T-helper 1 cell treated with Interleukin-12 subunit alpha and Interleukin-12 subunit beta and Interleukin-4 antibody, amounts not matched to agents 30 μg/mL and 1 μg/mL, for 36 hours (primary cell): ENCODE results near the gene BAZ2B.

Source experiments
- H3K27ac Mint-ChIP-seq: one replicate; pipeline ENCODE4 v1.8.0; 2021; ENCODE audit warnings: mild to moderate bottlenecking, mixed read lengths
- H3K27me3 Mint-ChIP-seq: one replicate; pipeline ENCODE4 v1.8.0; 2021; ENCODE audit warnings: low read depth, mixed read lengths
- H3K36me3 Mint-ChIP-seq: one replicate; pipeline ENCODE4 v1.8.0; 2021; ENCODE audit warnings: low read depth, mixed read lengths
- H3K4me1 Mint-ChIP-seq: one replicate; pipeline ENCODE4 v1.8.0; 2021; ENCODE audit warnings: low read depth, mixed read lengths
- H3K4me3 Mint-ChIP-seq: one replicate; pipeline ENCODE4 v1.8.0; 2021; ENCODE audit warnings: mild to moderate bottlenecking, moderate library complexity, mixed read lengths
- H3K9me3 Mint-ChIP-seq: one replicate; pipeline ENCODE4 v1.8.0; 2021; ENCODE audit warnings: mixed read lengths

BAZ2B gene

GRCh38 chr2:159608723-159609308 is 7.5 kb downstream of the BAZ2B start:
- peaks cover 2% of the 10 kb centered on the region for H3K36me3 Mint-ChIP-seq

GRCh38 chr2:159608108-159608507 is 8.2 kb downstream of the BAZ2B start:
- H3K36me3 Mint-ChIP-seq: peaks cover 2% of the 10 kb centered on the region
- no peak overlapping the region for H3K27ac Mint-ChIP-seq
- peaks cover 7% of the 10 kb centered on the region for H3K27me3 Mint-ChIP-seq
- no peaks in the 10 kb centered on the region for H3K9me3 Mint-ChIP-seq
- H3K4me3 Mint-ChIP-seq: no peak overlapping the region
- no peaks in the 10 kb centered on the region for H3K4me1 Mint-ChIP-seq

More at GRCh38 chr2:159608723-159609308, 7.5 kb downstream of the BAZ2B start:
- Mint-ChIP-seq H3K4me3 (no peak overlapping the region), H3K27ac (no peak overlapping the region), H3K4me1 (no peaks in the 10 kb centered on the region), H3K9me3 (no peaks in the 10 kb centered on the region), H3K27me3 (peaks cover 10% of the 10 kb centered on the region)

GRCh38 chr2:159606287-159606686 is 10.1 kb downstream of the BAZ2B start:
- Mint-ChIP-seq H3K4me3 (no peak overlapping the region), H3K4me1 (no peaks in the 10 kb centered on the region), H3K27me3 (no peaks in the 10 kb centered on the region), H3K36me3 (no peaks in the 10 kb centered on the region), H3K9me3 (no peaks in the 10 kb centered on the region), H3K27ac (no peak overlapping the region)

- Mint-ChIP-seq H3K27me3 (no peaks in the 10 kb centered on the region), H3K9me3 (no peaks in the 10 kb centered on the region), H3K4me1 (no peaks in the 10 kb centered on the region), H3K27ac (no peak overlapping the region), H3K4me3 (no peak overlapping the region), H3K36me3 (no peaks in the 10 kb centered on the region)
Measured at GRCh38 chr2:159605441-159606178, 10.7 kb downstream of the BAZ2B start.

- H3K27me3 Mint-ChIP-seq: no peaks in the 10 kb centered on the region
- no peaks in the 10 kb centered on the region for H3K9me3 Mint-ChIP-seq
- H3K36me3 Mint-ChIP-seq: no peaks in the 10 kb centered on the region
- H3K4me3 Mint-ChIP-seq: no peak overlapping the region
- H3K27ac Mint-ChIP-seq: no peak overlapping the region
- H3K4me1 Mint-ChIP-seq: no peaks in the 10 kb centered on the region
Measured at GRCh38 chr2:159604159-159604558, 12.2 kb downstream of the BAZ2B start.

GRCh38 chr2:159600752-159601151 is 15.6 kb downstream of the BAZ2B start:
- Mint-ChIP-seq H3K4me3 (no peak overlapping the region), H3K27me3 (no peaks in the 10 kb centered on the region), H3K9me3 (no peaks in the 10 kb centered on the region)

GRCh38 chr2:159595410-159596046 is 20.8 kb downstream of the BAZ2B start:
- Mint-ChIP-seq H3K4me3 (no peak overlapping the region), H3K9me3 (no peaks in the 10 kb centered on the region), H3K27me3 (no peaks in the 10 kb centered on the region), H3K36me3 (no peaks in the 10 kb centered on the region), H3K4me1 (no peaks in the 10 kb centered on the region), H3K27ac (no peak overlapping the region)

More at GRCh38 chr2:159600752-159601151, 15.6 kb downstream of the BAZ2B start:
- no peaks in the 10 kb centered on the region for H3K4me1 Mint-ChIP-seq
- no peak overlapping the region for H3K27ac Mint-ChIP-seq
- H3K36me3 Mint-ChIP-seq: no peaks in the 10 kb centered on the region

GRCh38 chr2:159592441-159592840 is 23.9 kb downstream of the BAZ2B start:
- no peaks in the 10 kb centered on the region for H3K4me1 Mint-ChIP-seq
- H3K4me3 Mint-ChIP-seq: no peak overlapping the region
- H3K9me3 Mint-ChIP-seq: no peaks in the 10 kb centered on the region
- no peaks in the 10 kb centered on the region for H3K27me3 Mint-ChIP-seq
- no peak overlapping the region for H3K27ac Mint-ChIP-seq
- no peaks in the 10 kb centered on the region for H3K36me3 Mint-ChIP-seq

- H3K9me3 Mint-ChIP-seq: no peaks in the 10 kb centered on the region
- no peaks in the 10 kb centered on the region for H3K4me1 Mint-ChIP-seq
- H3K4me3 Mint-ChIP-seq: no peak overlapping the region
- H3K27me3 Mint-ChIP-seq: no peaks in the 10 kb centered on the region
- no peak overlapping the region for H3K27ac Mint-ChIP-seq
- no peaks in the 10 kb centered on the region for H3K36me3 Mint-ChIP-seq
Measured at GRCh38 chr2:159591221-159591620, 25.1 kb downstream of the BAZ2B start.

GRCh38 chr2:159589286-159589685 is 27.1 kb downstream of the BAZ2B start:
- Mint-ChIP-seq H3K4me1 (no peaks in the 10 kb centered on the region), H3K27me3 (no peaks in the 10 kb centered on the region), H3K4me3 (no peak overlapping the region), H3K27ac (no peak overlapping the region), H3K36me3 (no peaks in the 10 kb centered on the region), H3K9me3 (no peaks in the 10 kb centered on the region)

GRCh38 chr2:159586034-159586433 is 30.3 kb downstream of the BAZ2B start:
- H3K4me1 Mint-ChIP-seq: no peaks in the 10 kb centered on the region
- H3K9me3 Mint-ChIP-seq: no peaks in the 10 kb centered on the region
- no peak overlapping the region for H3K4me3 Mint-ChIP-seq
- H3K36me3 Mint-ChIP-seq: no peaks in the 10 kb centered on the region
- no peak overlapping the region for H3K27ac Mint-ChIP-seq
- H3K27me3 Mint-ChIP-seq: no peaks in the 10 kb centered on the region

- Mint-ChIP-seq H3K4me3 (no peak overlapping the region), H3K27me3 (no peaks in the 10 kb centered on the region), H3K27ac (no peak overlapping the region), H3K9me3 (no peaks in the 10 kb centered on the region), H3K4me1 (no peaks in the 10 kb centered on the region), H3K36me3 (no peaks in the 10 kb centered on the region)
Measured at GRCh38 chr2:159585622-159586021, 30.7 kb downstream of the BAZ2B start.

- no peaks in the 10 kb centered on the region for H3K9me3 Mint-ChIP-seq
- no peak overlapping the region for H3K4me3 Mint-ChIP-seq
- no peaks in the 10 kb centered on the region for H3K4me1 Mint-ChIP-seq
- H3K36me3 Mint-ChIP-seq: no peaks in the 10 kb centered on the region
- no peak overlapping the region for H3K27ac Mint-ChIP-seq
- no peaks in the 10 kb centered on the region for H3K27me3 Mint-ChIP-seq
Measured at GRCh38 chr2:159584796-159585195, 31.6 kb downstream of the BAZ2B start.

- no peak overlapping the region for H3K4me3 Mint-ChIP-seq
- no peaks in the 10 kb centered on the region for H3K4me1 Mint-ChIP-seq
- peaks cover 4% of the 10 kb centered on the region for H3K9me3 Mint-ChIP-seq
- H3K36me3 Mint-ChIP-seq: no peaks in the 10 kb centered on the region
- H3K27ac Mint-ChIP-seq: no peak overlapping the region
- H3K27me3 Mint-ChIP-seq: no peaks in the 10 kb centered on the region
Measured at GRCh38 chr2:159573846-159574606, 42.3 kb downstream of the BAZ2B start.
